ENCODE results near the gene TESK2.

GRCh38 chr1:45340816-45341466 lies 150.0 kb downstream of the TESK2 start:
- TF ChIP-seq CTCF (conservative IDR thresholded peaks at IDR 0.05) (no peak), EZH2 (IDR thresholded peaks at IDR 0.05; ENCODE audit: low read depth) (no peak)

Measured in PC-9 (cell line).